Endothelial cell of umbilical vein (primary cell): ENCODE measurements around the gene DRC7. TPM values are rescaled to one million over a fixed set of nuclear protein-coding genes. Genes with fewer than 3 reads are reported as not detected.

ENCODE experiments used
- BruUV-seq: library from RNA; stranded (reverse); fragments of 400-500 nt; replicated peaks from 2 replicates; lab custom pipeline; 2021; lab: Mats Ljungman, UMichigan
- CTCF ChIA-PET: fragments of 300-600, 350-600 bp; sonication (Branson Sonifier 250); formaldehyde crosslinking; loops from one replicate; lab custom pipeline; 2021; ENCODE audit warnings: antibody characterized with exemption, inconsistent platforms; lab: Charles Lee
- POLR2A ChIA-PET: fragments of 300-600, 350-600 bp; sonication (Branson Sonifier 250); formaldehyde crosslinking; loops from one replicate; lab custom pipeline; 2021; ENCODE audit warnings: antibody characterized with exemption, inconsistent platforms; lab: Charles Lee
- DNase-seq: peaks from one replicate; pipeline ENCODE4 v3.0.0-alpha.2; 2011; ENCODE audit warnings: low read depth, low spot score
- FAIRE-seq: peaks from 2 replicates; lab custom pipeline; 2011; peaks lifted over from hg19 to GRCh38; lab: Jason Lieb, UNC
- H2AFZ ChIP-seq: 2 replicates; pipeline ENCODE4 v1.6.0; 2012; ENCODE audit warnings: low read depth, low read length, control low read depth, inconsistent platforms
- H3K27ac ChIP-seq: 2 replicates; pipeline ENCODE4 v1.5.1; 2011; ENCODE audit warnings: low read depth, mild to moderate bottlenecking, control low read depth, low read length, moderate library complexity; ENCODE audit not compliant: insufficient read depth
- H3K27me3 ChIP-seq, 2 experiments: 2 replicates each; pipeline versions ENCODE4 v1.6.0 to v1.6.1; 2011; ENCODE audit warnings: low read length in 2 of 2, mixed read lengths in 1 of 2; ENCODE audit not compliant: control insufficient read depth in 2 of 2, insufficient read depth in 2 of 2
- H3K36me3 ChIP-seq, 2 experiments: 2 replicates in 1 of 2; 3 replicates in 1 of 2; pipeline ENCODE4 v1.5.1; 2011; ENCODE audit warnings: low read length in 2 of 2, mild to moderate bottlenecking in 1 of 2, moderate library complexity in 1 of 2; ENCODE audit not compliant: control insufficient read depth in 2 of 2, insufficient read depth in 2 of 2; ENCODE audit errors: extremely low read depth in 1 of 2
- H3K4me1 ChIP-seq: 3 replicates; pipeline ENCODE4 v1.5.1; 2011; ENCODE audit warnings: mild to moderate bottlenecking, low read length; ENCODE audit not compliant: control insufficient read depth, insufficient read depth; ENCODE audit errors: extremely low read depth
- H3K4me2 ChIP-seq: 2 replicates; pipeline ENCODE4 v1.6.1; 2011; ENCODE audit warnings: low read length, control low read depth, mixed read lengths; ENCODE audit not compliant: insufficient read depth
- H3K4me3 ChIP-seq, 3 experiments: fragments of 200-600 bp in 1 of 3; sonication (generic), shearing (Covaris generic) in 1 of 3; replicated peaks in 1 of 3; 2 replicates each; pipeline ENCODE4 v1.5.1; 2011 to 2016; ENCODE audit warnings: control low read depth in 3 of 3, low read length in 3 of 3, mild to moderate bottlenecking in 2 of 3, inconsistent platforms in 1 of 3, low read depth in 1 of 3, moderate library complexity in 1 of 3; ENCODE audit not compliant: insufficient read depth in 1 of 3
- H3K79me2 ChIP-seq: 2 replicates; pipeline ENCODE4 v1.6.0; 2012; ENCODE audit warnings: low read length, inconsistent platforms; ENCODE audit not compliant: control insufficient read depth, insufficient read depth
- H3K9ac ChIP-seq: replicated peaks from 2 replicates; pipeline ENCODE3; 2011; ENCODE audit warnings: low read length, control low read depth; ENCODE audit not compliant: insufficient read depth; ENCODE audit errors: extremely low read depth
- H3K9me1 ChIP-seq: replicated peaks from 3 replicates; pipeline ENCODE4 v1.6.0; 2011; ENCODE audit warnings: mild to moderate bottlenecking, low read length; ENCODE audit not compliant: control insufficient read depth, insufficient read depth; ENCODE audit errors: extremely low read depth
- H3K9me3 ChIP-seq: replicated peaks from 2 replicates; pipeline ENCODE4 v1.5.1; 2012; ENCODE audit warnings: low read length, inconsistent platforms; ENCODE audit not compliant: control insufficient read depth, insufficient read depth
- H4K20me1 ChIP-seq: replicated peaks from 2 replicates; pipeline ENCODE3; 2011; ENCODE audit warnings: mild to moderate bottlenecking, low read length; ENCODE audit not compliant: control insufficient read depth, insufficient read depth; ENCODE audit errors: extremely low read depth
- EZH2 ChIP-seq: IDR thresholded peaks from 2 replicates; pipeline ENCODE4 v1.6.1; 2012; ENCODE audit warnings: borderline replicate concordance, low read depth, mild to moderate bottlenecking, moderate library complexity, low read length, inconsistent platforms; ENCODE audit not compliant: severe bottlenecking
- FOS ChIP-seq: IDR thresholded peaks from 2 replicates; pipeline ENCODE4 v1.6.1; 2011; ENCODE audit warnings: mild to moderate bottlenecking, low read length, moderate library complexity, borderline replicate concordance; ENCODE audit not compliant: insufficient read depth
- GATA2 ChIP-seq: IDR thresholded peaks from 2 replicates; pipeline ENCODE4 v1.7.0; 2011; ENCODE audit warnings: low read depth, mild to moderate bottlenecking, moderate library complexity, mixed read lengths, low read length; ENCODE audit not compliant: insufficient read length, insufficient read depth
- JUN ChIP-seq: IDR thresholded peaks from 2 replicates; pipeline ENCODE4 v1.6.1; 2011; ENCODE audit warnings: borderline replicate concordance, low read depth; ENCODE audit not compliant: insufficient read length, insufficient read depth
- MYC ChIP-seq: IDR thresholded peaks from one replicate; pipeline ENCODE4 v1.6.1; 2011; ENCODE audit warnings: mild to moderate bottlenecking, low read depth, low read length
- POLR2A ChIP-seq: IDR thresholded peaks from 2 replicates; pipeline ENCODE4 v1.6.1; 2012; ENCODE audit warnings: low read depth, mild to moderate bottlenecking, control low read depth, low read length
- POLR2AphosphoS5 ChIP-seq: IDR thresholded peaks from 2 replicates; pipeline ENCODE4 v1.6.1; 2012; ENCODE audit warnings: low read depth, mild to moderate bottlenecking, control low read depth, low read length, moderate library complexity; ENCODE audit not compliant: insufficient read depth
- dilution Hi-C: fragments of 300-500 bp; cut with MboI; formaldehyde crosslinking; loops from one replicate; pipeline ENCODE4 v1.15.0; 2019; ENCODE audit warnings: low sequenced_read_pairs; ENCODE audit not compliant: extremely low pct_ligation_motif_present
- intact Hi-C: fragments of 100-400 bp; cut with micrococcal nuclease; formaldehyde crosslinking; loops from one replicate; pipeline ENCODE4 v1.10.0; 2022
- polyA plus RNA-seq, 4 experiments: library from polyadenylated mRNA; depleted of rRNA in 3 of 4; stranded (reverse) in 3 of 4; unstranded in 1 of 4; fragments of >200 nt; gene quantifications; 2 replicates each; pipeline versions ENCODE4 v1.2.1 to v1.2.3, GENCODE V29; 2011 to 2012; ENCODE audit warnings: missing spikeins in 1 of 4
- total RNA-seq: library from RNA; stranded (reverse); gene quantifications from 2 replicates; pipeline ENCODE4 v1.2.3, GENCODE V29; 2021
- TF ChIP-seq, protein P1 (sequence below), 2 donors: IDR thresholded peaks; 1 replicate in 1 of 2; 2 replicates in 1 of 2; pipeline ENCODE4 v1.5.1; 2011; ENCODE audit warnings: low read length in 2 of 2, mild to moderate bottlenecking in 2 of 2, moderate library complexity in 2 of 2, control low read depth in 1 of 2, inconsistent platforms in 1 of 2, low read depth in 1 of 2; ENCODE audit not compliant: insufficient read depth in 1 of 2; ENCODE audit errors: extremely low read depth in 1 of 2
- TF ChIP-seq, protein P2 (sequence below): IDR thresholded peaks from 2 replicates; pipeline ENCODE4 v1.6.1; 2011; ENCODE audit not compliant: insufficient read depth, insufficient read length

DRC7 gene
- total and polyA plus RNA-seq, 2 donors (not counting 3 experiments of a cell fraction or from before 2014, with no cell fraction given) = 0.13 to 0.77 TPM

DNA sequence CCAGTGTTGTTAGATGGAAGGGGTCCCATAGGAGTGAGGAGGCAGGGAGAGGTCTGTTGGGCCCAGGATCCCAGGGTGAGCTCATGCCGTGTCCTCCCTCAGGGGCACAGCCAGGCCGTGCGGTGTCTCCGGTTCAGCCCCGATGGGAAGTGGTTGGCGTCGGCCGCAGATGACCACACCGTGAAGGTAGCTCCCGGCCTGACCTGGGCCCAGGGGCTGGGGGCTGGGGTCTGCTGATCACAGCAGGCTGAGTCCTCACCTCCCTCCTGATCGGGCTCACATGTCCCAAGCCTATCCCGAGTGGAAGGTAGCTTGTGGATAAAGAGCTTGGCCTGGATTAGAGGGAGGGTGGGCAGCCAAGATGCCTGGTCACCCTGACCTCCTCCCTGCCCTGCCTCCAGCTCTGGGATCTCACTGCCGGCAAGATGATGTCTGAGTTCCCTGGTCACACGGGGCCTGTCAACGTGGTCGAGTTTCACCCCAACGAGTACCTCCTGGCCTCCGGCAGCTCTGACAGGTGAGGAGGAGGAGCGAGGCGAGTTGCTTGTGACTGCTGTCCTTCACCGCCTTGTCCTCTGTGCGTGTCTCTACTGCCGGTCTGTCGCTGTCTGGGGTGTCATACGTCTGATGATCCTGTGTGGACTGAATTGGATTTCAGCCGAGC lies 57.1 kb downstream of the DRC7 start:
- no peaks in the 10 kb centered on the region for H3K79me2 ChIP-seq
- POLR2A ChIA-PET = no interaction called here
- no peak overlapping the region for H3K4me3 ChIP-seq
- peaks cover 0 to 22% of the 10 kb centered on the region in 2 experiments for H3K36me3 ChIP-seq
- H3K9me1 ChIP-seq = no peaks in the 10 kb centered on the region
- no peaks in the 10 kb centered on the region for H3K27me3 ChIP-seq
- H4K20me1 ChIP-seq = no peaks in the 10 kb centered on the region
- intact Hi-C loops (no loop called here), dilution Hi-C loops (no loop called here)
- H3K27ac ChIP-seq = no peak overlapping the region
- FAIRE-seq (no peak), DNase-seq (no peak)
- no peak for TF ChIP-seq POLR2A
- CTCF ChIA-PET = interaction anchor here (1.2 kb wide), 1 partner anchor 176 kb away, joined by 3 read pairs; no protein-coding TSS in a partner anchor
- no peak overlapping the region for H2AFZ ChIP-seq
- no peak overlapping the region for H3K4me2 ChIP-seq
- BruUV-seq = no TSS peak
- no peaks in the 10 kb centered on the region for H3K4me1 ChIP-seq
- H3K9ac ChIP-seq = no peak overlapping the region
- no peaks in the 10 kb centered on the region for H3K9me3 ChIP-seq

DNA sequence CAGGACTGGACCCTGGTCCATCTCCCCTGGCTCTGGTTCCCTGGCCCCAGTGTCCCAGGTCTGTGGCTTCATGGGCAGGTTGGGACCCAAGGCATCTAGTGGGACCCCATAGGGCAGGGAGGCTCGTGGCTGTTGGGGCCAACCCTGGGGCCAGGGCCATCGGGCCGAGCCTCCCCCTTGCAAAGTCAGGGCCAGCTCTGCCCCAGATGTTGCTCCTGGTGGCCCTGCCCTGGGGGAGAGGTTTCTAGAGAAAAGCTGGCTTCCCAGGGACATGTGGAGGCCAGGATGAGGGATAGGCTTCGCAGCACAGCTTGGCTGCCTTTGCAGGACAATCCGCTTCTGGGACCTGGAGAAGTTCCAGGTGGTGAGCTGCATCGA lies 57.6 kb downstream of the DRC7 start:
- CTCF ChIA-PET = no interaction called here
- no peak overlapping the region for H2AFZ ChIP-seq
- H4K20me1 ChIP-seq = no peaks in the 10 kb centered on the region
- H3K9ac ChIP-seq = no peak overlapping the region
- intact Hi-C loops (no loop called here), dilution Hi-C loops (no loop called here)
- H3K4me3 ChIP-seq = no peak overlapping the region
- no peaks in the 10 kb centered on the region for H3K79me2 ChIP-seq
- POLR2A ChIA-PET = no interaction called here
- no TSS peak for BruUV-seq
- no peaks in the 10 kb centered on the region for H3K4me1 ChIP-seq
- H3K36me3 ChIP-seq = peaks cover 0 to 24% of the 10 kb centered on the region in 2 experiments
- no peaks in the 10 kb centered on the region for H3K9me3 ChIP-seq
- DNase-seq (no peak), FAIRE-seq (no peak)
- H3K27me3 ChIP-seq = no peaks in the 10 kb centered on the region
- H3K9me1 ChIP-seq = no peaks in the 10 kb centered on the region
- no peak overlapping the region for H3K27ac ChIP-seq
- TF ChIP-seq POLR2A (no peak), GATA2 (no peak), JUN (no peak), FOS (no peak), MYC (no peak), POLR2AphosphoS5 (no peak), EZH2 (no peak)
- TF ChIP-seq, protein P1, sequence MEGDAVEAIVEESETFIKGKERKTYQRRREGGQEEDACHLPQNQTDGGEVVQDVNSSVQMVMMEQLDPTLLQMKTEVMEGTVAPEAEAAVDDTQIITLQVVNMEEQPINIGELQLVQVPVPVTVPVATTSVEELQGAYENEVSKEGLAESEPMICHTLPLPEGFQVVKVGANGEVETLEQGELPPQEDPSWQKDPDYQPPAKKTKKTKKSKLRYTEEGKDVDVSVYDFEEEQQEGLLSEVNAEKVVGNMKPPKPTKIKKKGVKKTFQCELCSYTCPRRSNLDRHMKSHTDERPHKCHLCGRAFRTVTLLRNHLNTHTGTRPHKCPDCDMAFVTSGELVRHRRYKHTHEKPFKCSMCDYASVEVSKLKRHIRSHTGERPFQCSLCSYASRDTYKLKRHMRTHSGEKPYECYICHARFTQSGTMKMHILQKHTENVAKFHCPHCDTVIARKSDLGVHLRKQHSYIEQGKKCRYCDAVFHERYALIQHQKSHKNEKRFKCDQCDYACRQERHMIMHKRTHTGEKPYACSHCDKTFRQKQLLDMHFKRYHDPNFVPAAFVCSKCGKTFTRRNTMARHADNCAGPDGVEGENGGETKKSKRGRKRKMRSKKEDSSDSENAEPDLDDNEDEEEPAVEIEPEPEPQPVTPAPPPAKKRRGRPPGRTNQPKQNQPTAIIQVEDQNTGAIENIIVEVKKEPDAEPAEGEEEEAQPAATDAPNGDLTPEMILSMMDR (IDR thresholded peaks at IDR 0.05; ENCODE audit: extremely low read depth in 1 of 2, insufficient read depth in 1 of 2, low read depth in 1 of 2, low read length in 2 of 2) = no peak
- TF ChIP-seq, protein P2, sequence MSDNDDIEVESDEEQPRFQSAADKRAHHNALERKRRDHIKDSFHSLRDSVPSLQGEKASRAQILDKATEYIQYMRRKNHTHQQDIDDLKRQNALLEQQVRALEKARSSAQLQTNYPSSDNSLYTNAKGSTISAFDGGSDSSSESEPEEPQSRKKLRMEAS = no peak
- no peak overlapping the region for H3K4me2 ChIP-seq
